ENCODE results near the gene VPS13D.
A peak's percentile ranks its signal among the peaks of the same experiment; 100 is the strongest.

The VPS13D gene

GRCh38 chr1:12341667-12342066 lies 111.8 kb downstream of the VPS13D start:
- no peak for DNase-seq

GRCh38 chr1:12342401-12343003 lies 112.7 kb downstream of the VPS13D start:
- DNase-seq: peak; percentile 16

- no peak for DNase-seq
Observed at GRCh38 chr1:12343823-12344487, 114.1 kb downstream of the VPS13D start.

- peak; percentile 14 for DNase-seq
Observed at GRCh38 chr1:12344596-12345349, 114.9 kb downstream of the VPS13D start.

GRCh38 chr1:12345350-12346217 lies 115.8 kb downstream of the VPS13D start:
- DNase-seq: no peak

- no peak for DNase-seq
Observed at GRCh38 chr1:12346483-12347151, 116.8 kb downstream of the VPS13D start.

- DNase-seq: no peak
Observed at GRCh38 chr1:12348113-12348512, 118.3 kb downstream of the VPS13D start.

- DNase-seq: no peak
Observed at GRCh38 chr1:12353981-12354380, 124.2 kb downstream of the VPS13D start.

- DNase-seq: peak; percentile 31
Observed at GRCh38 chr1:12356004-12356890, 126.4 kb downstream of the VPS13D start.

- DNase-seq: no peak
Observed at GRCh38 chr1:12358499-12358898, 128.7 kb downstream of the VPS13D start.

- DNase-seq: no peak
Observed at GRCh38 chr1:12359359-12360133, 129.7 kb downstream of the VPS13D start.

GRCh38 chr1:12368646-12369045 lies 138.8 kb downstream of the VPS13D start:
- DNase-seq: no peak

- peak; percentile 15 for DNase-seq
Observed at GRCh38 chr1:12369258-12369657, 139.4 kb downstream of the VPS13D start.

GRCh38 chr1:12370333-12370975 lies 140.6 kb downstream of the VPS13D start:
- no peak for DNase-seq

- no peak for DNase-seq
Observed at GRCh38 chr1:12371053-12371452, 141.2 kb downstream of the VPS13D start.

- no peak for DNase-seq
Observed at GRCh38 chr1:12372180-12372579, 142.3 kb downstream of the VPS13D start.

- DNase-seq: no peak
Observed at GRCh38 chr1:12372761-12373160, 142.9 kb downstream of the VPS13D start.

GRCh38 chr1:12375133-12375829 lies 145.5 kb downstream of the VPS13D start:
- DNase-seq: no peak
